Urinary bladder (tissue), 4 donors: ENCODE data around the gene FAM241B. TPM values are rescaled to one million over a fixed set of nuclear protein-coding genes. Genes with fewer than 3 reads are reported as not detected.
A peak's percentile ranks its signal among the peaks of the same experiment; 100 is the strongest.

Experiments
- DNase-seq: peaks from one replicate; pipeline ENCODE4 v3.0.0-alpha.2; 2015; ENCODE audit errors: extremely low spot score
- H3K27ac ChIP-seq: one replicate; pipeline ENCODE4 v1.5.1; 2013; ENCODE audit warnings: low read depth, mild to moderate bottlenecking, moderate library complexity
- H3K36me3 ChIP-seq: one replicate; pipeline ENCODE4 v1.6.1; 2013; ENCODE audit warnings: mild to moderate bottlenecking, moderate library complexity; ENCODE audit not compliant: insufficient read depth
- H3K4me1 ChIP-seq: one replicate; pipeline ENCODE4 v1.6.1; 2013; ENCODE audit warnings: mild to moderate bottlenecking, moderate library complexity; ENCODE audit not compliant: insufficient read depth
- H3K4me3 ChIP-seq: one replicate; pipeline ENCODE4 v1.5.1; 2013; ENCODE audit warnings: low read depth, low read length
- WGBS: extraction: QIAGEN DNeasy Blood & Tissue Kit; methylation state at CpG from one replicate; pipeline ENCODE4 v1.1.7; 2013; 5-methylcytosine and 5-hydroxymethylcytosine counted together
- polyA plus RNA-seq: library from polyadenylated mRNA; stranded (reverse); fragments of 200-250 nt; gene quantifications from one replicate; pipeline ENCODE4 v1.2.3, GENCODE V29; 2013
- total RNA-seq: library from RNA; depleted of rRNA; stranded (reverse); fragments of >200 nt; gene quantifications from one replicate; pipeline ENCODE4 v1.2.3, GENCODE V29; 2014
- donor health status: healthy with polysubstance abuse.
- donor health status: healthy.

Gene FAM241B, protein sequence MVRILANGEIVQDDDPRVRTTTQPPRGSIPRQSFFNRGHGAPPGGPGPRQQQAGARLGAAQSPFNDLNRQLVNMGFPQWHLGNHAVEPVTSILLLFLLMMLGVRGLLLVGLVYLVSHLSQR
- total RNA-seq (not detected), polyA plus RNA-seq (5.0 TPM)

DNA sequence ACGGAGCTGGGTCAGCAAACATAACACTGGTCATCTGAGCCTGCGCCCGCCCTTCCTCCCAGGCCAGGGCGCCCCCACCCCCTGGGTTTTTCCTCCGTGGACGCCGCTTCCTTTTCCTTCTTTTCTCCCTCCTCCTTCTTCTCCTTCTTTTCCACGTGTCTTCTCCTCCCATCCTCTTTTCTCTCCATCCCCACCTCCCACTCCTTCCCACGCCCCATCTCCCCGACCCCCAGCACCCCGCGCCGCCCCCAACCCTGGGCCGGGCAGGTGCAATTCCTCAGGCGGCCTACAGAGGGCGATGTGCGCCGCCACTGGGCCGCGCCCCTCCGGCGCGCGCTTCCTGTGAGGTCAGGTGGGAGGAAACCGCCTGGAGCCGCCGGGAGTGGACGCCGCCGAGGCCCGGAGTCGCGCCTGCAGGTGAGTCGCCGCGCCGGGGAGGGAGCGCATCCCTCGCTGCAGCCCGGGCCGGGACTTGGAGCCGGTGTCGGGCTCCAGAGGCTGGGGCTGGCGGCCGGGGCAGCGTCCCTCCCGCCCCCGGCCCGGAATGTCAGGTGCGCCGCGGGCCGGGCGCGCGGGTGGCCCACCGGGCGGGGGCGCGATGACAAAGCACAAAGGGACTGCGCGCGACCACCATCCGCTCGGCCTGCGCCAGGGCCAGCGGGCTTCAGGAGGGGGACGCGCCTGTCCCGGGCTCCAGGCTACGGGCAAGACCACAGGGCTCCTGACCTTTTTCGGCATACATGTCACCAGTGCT lies at the start of gene FAM241B:
Gene FAM241B (plus strand): TSS at position 351 of the 754 bp plus-strand sequence. CDS start 1,497 bp downstream, outside the sequence.
- WGBS, result 4% methylated on average over 72 of the region's 72 CpGs
- no peak within 1 kb of the TSS for H3K27ac ChIP-seq
- DNase-seq, result no peak
- peak within 1 kb of the TSS; percentile 67 for H3K4me3 ChIP-seq
- no peaks in the 10 kb centered on the region for H3K36me3 ChIP-seq
- H3K4me1 ChIP-seq, result no peaks in the 10 kb centered on the region

DNA sequence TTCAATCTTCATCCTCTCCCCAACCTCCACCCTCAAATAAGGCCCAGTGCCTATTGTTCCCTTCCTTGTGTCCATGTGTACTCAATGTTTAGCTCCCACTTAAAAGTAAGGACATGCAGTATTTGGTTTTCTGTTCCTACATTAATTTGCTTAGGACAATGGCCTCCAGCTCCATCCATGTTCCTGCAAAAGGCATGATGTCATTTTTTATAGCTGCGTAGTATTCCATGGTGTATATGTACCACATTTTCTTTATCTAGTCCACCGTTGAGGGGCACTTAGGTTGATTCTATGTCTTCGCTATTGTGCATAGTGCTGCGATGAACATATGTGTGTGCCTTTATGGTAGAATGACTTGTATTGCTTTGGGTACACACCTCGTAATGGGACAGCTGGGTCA lies 49.6 kb upstream of the FAM241B start:
- Histone ChIP-seq H3K4me3 (no peak overlapping the region), H3K36me3 (no peaks in the 10 kb centered on the region), H3K4me1 (no peaks in the 10 kb centered on the region), H3K27ac (no peak overlapping the region)
- WGBS, result 75% methylated on average over 5 of the region's 5 CpGs
- DNase-seq, result no peak

DNA sequence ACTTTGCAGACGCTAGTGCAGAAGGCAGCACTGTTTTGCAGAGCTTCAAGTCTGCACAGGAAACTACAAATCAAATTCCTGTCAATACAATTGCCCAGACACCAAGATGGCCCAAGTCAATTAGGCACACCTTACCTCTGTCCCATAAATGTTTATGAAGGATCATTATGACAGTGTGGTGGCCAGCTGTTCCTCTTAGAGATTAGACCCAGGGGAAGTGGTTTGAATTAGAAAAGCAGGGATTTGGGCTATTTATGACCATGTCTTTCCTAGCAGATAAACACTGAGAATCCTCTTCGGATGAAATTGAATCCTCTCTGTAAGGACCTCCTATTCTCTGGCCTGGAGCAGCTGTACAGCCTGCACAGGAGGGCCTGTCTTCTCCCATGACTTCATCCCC lies 46.9 kb upstream of the FAM241B start:
- no peak for DNase-seq
- Histone ChIP-seq H3K4me3 (no peak overlapping the region), H3K4me1 (no peaks in the 10 kb centered on the region), H3K27ac (no peak overlapping the region), H3K36me3 (no peaks in the 10 kb centered on the region)
- WGBS, result 26% methylated on average over 2 of the region's 2 CpGs

DNA sequence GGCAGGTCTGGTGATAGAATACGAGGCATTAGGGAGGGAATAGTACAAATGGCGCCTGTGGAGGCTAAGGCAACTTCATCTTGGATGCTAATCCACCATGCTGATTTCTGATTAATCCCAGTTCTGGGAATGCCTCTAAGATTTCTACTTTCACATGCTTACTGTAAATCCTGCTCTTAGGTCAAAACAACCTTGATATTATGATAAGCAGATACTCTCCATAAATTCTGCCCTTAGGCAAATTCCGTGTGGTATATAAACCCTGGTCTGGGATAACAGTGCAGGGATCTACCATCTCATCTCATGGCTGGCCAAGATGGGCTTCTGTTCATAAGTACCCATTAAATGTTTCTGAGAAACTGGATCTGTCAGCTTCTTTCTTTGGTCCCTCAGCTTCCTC lies 45.4 kb upstream of the FAM241B start:
- 78% methylated on average over 3 of the region's 3 CpGs for WGBS
- Histone ChIP-seq H3K27ac (no peak overlapping the region), H3K4me3 (no peak overlapping the region), H3K36me3 (no peaks in the 10 kb centered on the region), H3K4me1 (no peaks in the 10 kb centered on the region)
- DNase-seq, result no peak

DNA sequence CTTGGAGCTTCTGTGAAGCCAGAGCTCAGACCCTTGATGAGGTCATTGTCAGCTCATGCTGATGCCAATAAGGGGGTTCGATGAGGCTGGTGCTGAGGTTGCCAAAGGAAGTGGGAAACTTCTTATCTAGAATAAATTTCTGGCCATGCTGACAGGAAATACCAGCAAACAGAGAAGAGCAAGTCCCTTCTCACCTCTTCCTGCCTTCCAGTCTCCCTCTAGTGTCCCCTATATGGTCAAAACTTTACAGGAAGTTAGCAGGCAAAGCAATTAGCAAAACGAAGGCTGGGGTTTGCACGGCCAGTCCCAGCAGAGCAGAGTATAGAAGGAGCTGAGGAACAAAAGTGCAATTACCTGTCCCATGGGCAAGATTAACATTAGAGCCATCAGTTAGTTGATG lies 41.7 kb upstream of the FAM241B start:
- DNase-seq, result no peak
- WGBS, result 24% methylated on average over 3 of the region's 3 CpGs
- H3K27ac ChIP-seq, result no peak overlapping the region

DNA sequence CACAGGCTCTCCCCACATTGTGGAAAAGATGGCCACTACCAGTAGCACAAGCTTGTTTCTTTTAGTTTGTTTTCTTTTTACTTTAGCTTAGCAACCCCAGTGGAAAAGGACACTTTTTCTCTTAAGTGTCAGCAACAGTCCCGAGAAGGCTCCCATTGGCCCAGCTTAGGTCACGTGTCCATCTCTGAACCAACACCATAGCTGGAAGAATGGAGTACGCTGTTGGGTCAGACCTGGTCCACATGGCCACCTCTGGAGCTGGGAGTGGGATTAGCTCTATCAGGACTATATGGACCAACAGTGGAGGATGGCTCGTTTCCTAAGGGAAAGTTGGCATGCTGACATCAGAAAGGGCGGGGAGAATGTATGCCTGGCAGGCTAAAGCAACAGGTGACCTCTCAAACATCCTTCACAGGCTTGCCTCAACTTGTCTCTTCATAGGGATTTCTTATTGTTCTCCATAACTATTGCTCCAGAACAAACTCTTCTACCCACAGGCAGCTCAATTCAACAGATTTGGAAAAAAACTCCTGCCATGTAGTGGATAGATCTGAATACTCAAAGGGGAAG lies 29.2 kb upstream of the FAM241B start:
- H3K27ac ChIP-seq, result no peak overlapping the region

More for the DNA sequence above, 41.7 kb upstream of the FAM241B start:
- no peaks in the 10 kb centered on the region for H3K36me3 ChIP-seq
- no peaks in the 10 kb centered on the region for H3K4me1 ChIP-seq
- no peak overlapping the region for H3K4me3 ChIP-seq

DNA sequence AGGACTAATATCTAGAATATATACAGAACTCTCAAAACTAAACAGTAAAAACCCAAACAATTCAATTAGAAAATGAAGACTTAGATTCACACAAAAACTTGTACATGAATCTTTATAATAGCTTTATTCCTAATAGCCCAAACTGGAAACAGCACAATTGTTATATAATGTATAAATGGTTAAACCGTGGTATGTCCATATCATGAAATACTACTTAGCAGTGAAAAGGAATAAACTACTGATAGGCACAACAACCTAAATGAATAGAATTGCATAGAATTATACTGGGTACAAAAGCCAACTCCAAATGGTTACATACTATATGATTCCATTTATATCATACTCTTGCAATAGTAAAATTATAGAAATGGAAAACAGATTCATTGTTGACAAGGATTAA lies 21.0 kb upstream of the FAM241B start:
- 43% methylated on average over 1 of the region's 1 CpG for WGBS
- Histone ChIP-seq H3K27ac (no peak overlapping the region), H3K4me1 (no peaks in the 10 kb centered on the region), H3K36me3 (no peaks in the 10 kb centered on the region), H3K4me3 (no peak overlapping the region)
- no peak for DNase-seq

More for the DNA sequence above, 29.2 kb upstream of the FAM241B start:
- WGBS, result 80% methylated on average over 5 of the region's 5 CpGs
- no peak for DNase-seq
- no peak overlapping the region for H3K4me3 ChIP-seq
- H3K36me3 ChIP-seq, result no peaks in the 10 kb centered on the region
- no peaks in the 10 kb centered on the region for H3K4me1 ChIP-seq

DNA sequence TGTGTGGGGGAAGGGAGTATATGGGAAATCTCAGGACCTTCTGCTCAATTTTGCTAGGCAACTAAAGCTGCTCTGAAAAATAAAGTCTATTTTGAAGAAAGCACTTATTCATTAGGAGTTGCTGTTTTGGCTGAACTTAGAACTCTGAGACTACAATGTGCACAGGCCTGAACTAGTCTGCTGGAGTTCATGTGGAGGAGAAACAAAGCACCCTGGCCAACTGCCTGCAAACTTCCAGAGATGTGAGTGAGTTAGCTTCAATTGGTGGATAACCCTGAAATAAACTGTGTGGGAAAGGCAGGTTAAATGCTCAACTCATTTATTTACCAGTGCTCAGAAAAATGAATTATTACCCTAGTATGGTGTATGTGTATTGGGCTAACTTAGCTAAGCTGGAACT lies 17.3 kb upstream of the FAM241B start:
- no peak overlapping the region for H3K27ac ChIP-seq
- no peak overlapping the region for H3K4me3 ChIP-seq
- no peaks in the 10 kb centered on the region for H3K4me1 ChIP-seq
- DNase-seq, result no peak
- H3K36me3 ChIP-seq, result no peaks in the 10 kb centered on the region

DNA sequence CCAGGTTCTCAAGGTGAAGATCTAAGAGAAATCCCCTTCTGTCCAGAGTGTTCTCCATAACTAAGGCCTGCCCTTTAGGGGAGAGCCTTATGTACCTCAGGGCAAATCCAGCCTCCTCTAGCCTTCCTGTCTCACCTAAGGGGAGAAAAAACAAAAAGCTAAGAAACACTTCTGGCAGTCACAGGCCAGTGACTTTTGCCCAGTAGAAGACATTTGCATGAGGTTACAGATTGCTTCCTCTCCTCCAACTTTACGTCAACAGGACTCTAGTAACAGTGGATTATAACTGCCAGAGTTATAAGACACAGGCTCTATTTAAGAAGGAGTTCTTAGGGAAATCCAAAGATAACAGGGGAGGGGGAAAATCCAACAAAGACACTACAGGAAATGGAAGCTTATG lies 15.9 kb upstream of the FAM241B start:
- H3K27ac ChIP-seq, result no peak overlapping the region
- 52% methylated on average over 1 of the region's 1 CpG for WGBS
- H3K36me3 ChIP-seq, result no peaks in the 10 kb centered on the region
- DNase-seq, result no peak
- no peaks in the 10 kb centered on the region for H3K4me1 ChIP-seq
- no peak overlapping the region for H3K4me3 ChIP-seq

DNA sequence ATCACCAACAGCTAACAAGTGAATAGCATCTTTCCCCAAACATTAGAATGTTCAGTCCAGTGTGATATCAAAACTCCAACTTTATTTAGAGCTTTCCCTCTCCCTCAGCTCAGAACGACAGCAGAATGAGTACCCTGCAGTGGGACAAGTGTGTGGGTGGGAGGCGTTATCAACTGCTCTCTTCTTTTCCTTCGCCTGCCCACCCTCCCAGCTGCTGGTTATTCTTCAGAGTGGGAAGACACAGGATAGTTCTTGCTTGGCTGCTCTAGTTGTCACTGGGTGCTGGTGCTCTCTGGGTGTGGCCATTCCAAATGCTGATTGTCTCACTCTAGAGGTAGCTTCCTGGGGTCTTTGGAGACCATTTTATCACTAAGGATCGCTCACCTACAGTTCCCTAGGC lies 13.7 kb upstream of the FAM241B start:
- H3K36me3 ChIP-seq, result no peaks in the 10 kb centered on the region
- no peak overlapping the region for H3K27ac ChIP-seq
- no peaks in the 10 kb centered on the region for H3K4me1 ChIP-seq
- no peak overlapping the region for H3K4me3 ChIP-seq
- DNase-seq, result no peak
- WGBS, result 78% methylated on average over 4 of the region's 4 CpGs

DNA sequence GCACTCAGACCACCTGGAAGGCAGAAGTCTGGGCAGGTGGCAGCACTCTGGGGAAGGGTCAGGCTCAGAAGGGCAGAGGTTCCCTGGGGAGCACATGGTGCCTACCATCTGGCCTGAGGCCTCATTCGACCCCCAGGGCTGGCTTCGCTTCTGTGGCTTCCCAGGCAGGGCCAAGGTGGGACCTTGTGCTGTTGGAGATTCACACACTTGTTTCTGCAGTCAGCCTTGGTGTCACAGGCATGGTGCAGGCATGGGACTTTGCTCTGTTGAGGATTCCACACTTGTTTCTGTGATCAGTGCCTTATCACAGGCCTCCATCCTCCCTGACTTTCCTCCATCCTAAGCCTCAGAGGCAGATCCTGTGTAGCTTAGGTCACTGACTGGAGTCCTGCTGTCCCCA lies 11.3 kb upstream of the FAM241B start:
- DNase-seq, result no peak
- no peaks in the 10 kb centered on the region for H3K36me3 ChIP-seq
- H3K4me1 ChIP-seq, result no peaks in the 10 kb centered on the region
- WGBS, result 86% methylated on average over 2 of the region's 2 CpGs
- H3K4me3 ChIP-seq, result no peak overlapping the region
- no peak overlapping the region for H3K27ac ChIP-seq

DNA sequence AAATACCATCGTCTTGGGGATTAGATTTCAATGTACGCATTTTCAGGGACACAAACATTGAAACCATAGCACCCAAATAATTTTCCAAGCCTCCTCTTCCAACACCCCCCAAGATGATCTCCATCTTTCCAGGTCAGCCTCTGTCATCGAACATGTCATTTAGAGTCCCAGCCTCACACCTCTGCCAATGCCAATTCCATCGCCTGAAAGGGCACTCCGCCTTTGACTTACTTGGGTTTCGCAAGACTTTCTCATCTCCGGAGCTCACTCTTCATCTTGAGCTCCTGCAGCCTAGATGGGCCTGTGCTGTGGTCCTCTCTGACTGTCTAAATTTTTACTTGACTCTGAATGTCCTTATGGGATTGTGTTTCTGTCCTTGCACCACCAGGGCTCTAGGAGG lies 10.4 kb upstream of the FAM241B start:
- WGBS, result 89% methylated on average over 7 of the region's 7 CpGs
- Histone ChIP-seq H3K27ac (no peak overlapping the region), H3K4me1 (no peaks in the 10 kb centered on the region), H3K4me3 (no peak overlapping the region), H3K36me3 (no peaks in the 10 kb centered on the region)
- no peak for DNase-seq

DNA sequence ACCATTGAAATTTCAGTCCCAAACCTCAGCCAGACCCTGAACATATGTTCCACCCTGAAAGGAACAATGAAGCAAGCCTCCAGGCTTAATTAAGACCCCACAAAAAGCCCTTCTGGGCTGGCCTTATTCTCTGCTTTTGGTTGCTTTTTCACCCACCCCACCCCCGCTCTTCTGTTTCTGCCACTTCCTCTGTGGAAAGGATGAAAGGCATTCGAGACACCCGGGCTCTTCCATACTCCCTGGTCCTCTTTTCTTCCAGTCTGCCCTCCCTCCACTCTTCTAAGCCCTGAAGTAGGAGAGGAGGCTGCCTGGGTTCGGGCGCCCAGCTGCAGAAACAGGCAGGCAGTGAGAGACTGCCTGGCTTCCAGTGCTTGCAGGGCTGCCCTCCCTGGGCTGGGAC lies 9.4 kb upstream of the FAM241B start:
- Histone ChIP-seq H3K4me1 (no peaks in the 10 kb centered on the region), H3K36me3 (no peaks in the 10 kb centered on the region), H3K27ac (no peak overlapping the region), H3K4me3 (no peak overlapping the region)
- WGBS, result 44% methylated on average over 5 of the region's 5 CpGs
- no peak for DNase-seq

DNA sequence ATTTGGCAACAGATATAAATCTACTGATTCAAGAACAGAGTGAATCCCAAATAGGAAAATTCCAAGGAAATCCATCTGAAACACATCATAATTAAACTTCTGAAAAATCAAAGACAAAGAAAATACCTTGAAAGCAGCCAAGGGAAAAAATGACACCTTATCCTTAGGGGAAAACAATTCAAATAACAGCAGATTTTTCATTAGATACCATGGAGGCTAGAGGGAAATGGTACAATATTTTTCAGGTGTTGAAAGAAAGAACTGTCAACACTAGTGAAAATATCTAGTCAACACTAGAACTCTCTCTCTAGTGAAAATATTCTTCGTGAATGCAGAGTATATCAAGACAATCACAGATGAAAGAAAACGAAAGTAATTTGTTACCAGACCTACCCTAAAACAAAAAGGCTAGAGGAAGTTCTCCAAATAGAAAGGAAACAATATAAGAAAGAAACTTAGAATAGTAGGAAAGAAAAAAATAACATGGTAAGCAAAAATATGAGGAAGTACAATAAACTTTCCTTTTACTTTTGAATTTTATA lies 5.7 kb upstream of the FAM241B start:
- Histone ChIP-seq H3K4me3 (no peak overlapping the region), H3K36me3 (no peaks in the 10 kb centered on the region), H3K27ac (no peak overlapping the region), H3K4me1 (no peaks in the 10 kb centered on the region)
- no peak for DNase-seq
- 54% methylated on average over 2 of the region's 2 CpGs for WGBS
